DOHH2 (cell line): ENCODE measurements around the gene HMCN2.

Experiments used
- EZH2phosphoT487 ChIP-seq: fragments of 200-600 bp; sonication (generic); IDR thresholded peaks from 2 replicates; pipeline ENCODE4 v1.6.1; 2017; ENCODE audit warnings: borderline replicate concordance, mild to moderate bottlenecking, antibody characterized with exemption, low read length, moderate library complexity, mixed read lengths
- TF ChIP-seq, protein P1 (sequence below): fragments of 200-600 bp; sonication (generic); IDR thresholded peaks from one replicate; pipeline ENCODE4 v1.5.1; 2014; ENCODE audit warnings: antibody characterized with exemption, mild to moderate bottlenecking, low read depth, low read length; ENCODE audit not compliant: poor library complexity, severe bottlenecking

DNA sequence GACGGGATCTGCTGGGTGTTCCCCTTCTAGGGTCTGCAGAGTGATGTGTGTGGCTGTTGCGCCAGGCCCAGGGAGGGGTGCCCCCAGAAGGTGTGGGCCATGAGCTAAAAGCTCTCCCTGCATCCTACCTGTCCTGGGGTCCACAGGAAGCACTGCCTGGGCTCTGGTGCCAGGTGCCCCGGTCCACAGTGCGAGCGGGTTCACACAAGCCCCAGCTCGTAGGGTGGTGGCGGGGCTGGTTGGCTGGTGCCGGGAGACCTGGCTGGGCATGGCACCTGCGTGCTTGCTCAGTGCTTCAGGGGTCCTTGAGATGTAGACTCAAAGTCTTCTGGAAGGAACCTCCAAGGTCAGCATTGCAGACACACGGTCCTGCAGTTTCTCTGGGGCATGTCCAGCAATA lies 204.7 kb downstream of the HMCN2 start:
- TF ChIP-seq, protein P1, sequence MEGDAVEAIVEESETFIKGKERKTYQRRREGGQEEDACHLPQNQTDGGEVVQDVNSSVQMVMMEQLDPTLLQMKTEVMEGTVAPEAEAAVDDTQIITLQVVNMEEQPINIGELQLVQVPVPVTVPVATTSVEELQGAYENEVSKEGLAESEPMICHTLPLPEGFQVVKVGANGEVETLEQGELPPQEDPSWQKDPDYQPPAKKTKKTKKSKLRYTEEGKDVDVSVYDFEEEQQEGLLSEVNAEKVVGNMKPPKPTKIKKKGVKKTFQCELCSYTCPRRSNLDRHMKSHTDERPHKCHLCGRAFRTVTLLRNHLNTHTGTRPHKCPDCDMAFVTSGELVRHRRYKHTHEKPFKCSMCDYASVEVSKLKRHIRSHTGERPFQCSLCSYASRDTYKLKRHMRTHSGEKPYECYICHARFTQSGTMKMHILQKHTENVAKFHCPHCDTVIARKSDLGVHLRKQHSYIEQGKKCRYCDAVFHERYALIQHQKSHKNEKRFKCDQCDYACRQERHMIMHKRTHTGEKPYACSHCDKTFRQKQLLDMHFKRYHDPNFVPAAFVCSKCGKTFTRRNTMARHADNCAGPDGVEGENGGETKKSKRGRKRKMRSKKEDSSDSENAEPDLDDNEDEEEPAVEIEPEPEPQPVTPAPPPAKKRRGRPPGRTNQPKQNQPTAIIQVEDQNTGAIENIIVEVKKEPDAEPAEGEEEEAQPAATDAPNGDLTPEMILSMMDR: no peak
- TF ChIP-seq EZH2phosphoT487: no peak
